ENCODE results near the gene SIGLEC11. TPM values are rescaled to one million over a fixed set of nuclear protein-coding genes. Genes with fewer than 3 reads are reported as not detected.

The SIGLEC11 gene
- total and polyA plus RNA-seq, 2 experiments from 2014 or later: not detected

DNA sequence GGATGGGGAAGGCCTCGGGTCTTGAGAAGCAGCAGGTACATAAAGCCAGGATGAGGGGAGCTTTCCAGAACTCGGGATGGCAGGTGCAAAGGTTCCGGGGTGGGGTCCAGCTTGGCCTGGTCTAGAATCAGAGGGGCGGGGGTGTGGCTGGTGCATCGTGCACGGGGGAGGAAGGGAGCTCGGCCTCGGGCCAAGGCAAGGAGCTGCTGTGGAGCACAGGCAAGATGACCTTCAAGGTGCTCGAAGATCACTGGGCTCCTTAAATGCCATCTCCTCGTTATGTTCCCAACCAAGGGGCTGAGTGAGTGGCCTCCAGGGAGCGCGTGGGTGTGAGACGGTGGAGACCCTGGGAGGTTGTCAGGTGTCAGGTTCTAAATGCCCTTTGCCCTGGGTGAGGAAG lies 16.1 kb upstream of the SIGLEC11 start:
- no peaks in the 10 kb centered on the region for H3F3A ChIP-seq (replicated peaks; ENCODE audit: low read depth)
- no peak overlapping the region for H3K4me3 ChIP-seq
- Mint-ChIP-seq H3K4me1 (no peaks in the 10 kb centered on the region), H3K27ac (no peak overlapping the region), H3K36me3 (ENCODE audit: low read depth) (no peaks in the 10 kb centered on the region; the same call in 1 of the 3 replicates), H3K27me3 (ENCODE audit: insufficient read depth, low read depth, poor library complexity) (peaks cover 8% of the 10 kb centered on the region), H3K4me3 (no peak overlapping the region), H3K9me3 (no peaks in the 10 kb centered on the region; the same call in 2 of the 3 replicates)
- H3K27me3 ChIP-seq (ENCODE audit: insufficient read depth): no peaks in the 10 kb centered on the region
- H3K79me2 ChIP-seq (replicated peaks; ENCODE audit: insufficient read depth): no peaks in the 10 kb centered on the region
- no peaks in the 10 kb centered on the region for H3K36me3 ChIP-seq (ENCODE audit: insufficient read depth)
- DNase-seq (ENCODE audit: low spot score): no peak
- no peak overlapping the region for H2AFZ ChIP-seq
- H3K4me2 ChIP-seq: no peak overlapping the region
- no peak for ATAC-seq
- H3K9me2 ChIP-seq (ENCODE audit: insufficient read depth): no peaks in the 10 kb centered on the region
- no peaks in the 10 kb centered on the region for H3K4me1 ChIP-seq (ENCODE audit: insufficient read depth)
- H3K27ac ChIP-seq (ENCODE audit: low read depth): no peak overlapping the region
- no peaks in the 10 kb centered on the region for H4K20me1 ChIP-seq (replicated peaks; ENCODE audit: insufficient read depth)
- TF ChIP-seq ZNF331 (CRISPR knock-in tag; IDR thresholded peaks at IDR 0.05; ENCODE audit: low read depth): no peak
- TF ChIP-seq, protein P1, sequence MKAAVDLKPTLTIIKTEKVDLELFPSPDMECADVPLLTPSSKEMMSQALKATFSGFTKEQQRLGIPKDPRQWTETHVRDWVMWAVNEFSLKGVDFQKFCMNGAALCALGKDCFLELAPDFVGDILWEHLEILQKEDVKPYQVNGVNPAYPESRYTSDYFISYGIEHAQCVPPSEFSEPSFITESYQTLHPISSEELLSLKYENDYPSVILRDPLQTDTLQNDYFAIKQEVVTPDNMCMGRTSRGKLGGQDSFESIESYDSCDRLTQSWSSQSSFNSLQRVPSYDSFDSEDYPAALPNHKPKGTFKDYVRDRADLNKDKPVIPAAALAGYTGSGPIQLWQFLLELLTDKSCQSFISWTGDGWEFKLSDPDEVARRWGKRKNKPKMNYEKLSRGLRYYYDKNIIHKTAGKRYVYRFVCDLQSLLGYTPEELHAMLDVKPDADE (IDR thresholded peaks at IDR 0.05): no peak
- no peak for TF ChIP-seq STAT1 (IDR thresholded peaks at IDR 0.05; ENCODE audit: unreplicated experiment)
- no peak for TF ChIP-seq EZH2 (IDR thresholded peaks at IDR 0.05; ENCODE audit: low read depth, unreplicated experiment)
- TF ChIP-seq JUNB (IDR thresholded peaks at IDR 0.05; ENCODE audit: unreplicated experiment): no peak
- TF ChIP-seq NANOG (IDR thresholded peaks at IDR 0.05; ENCODE audit: borderline replicate concordance): no peak
- TF ChIP-seq POLR2AphosphoS5 (IDR thresholded peaks at IDR 0.05; ENCODE audit: low read depth): no peak
- TF ChIP-seq, protein P2, sequence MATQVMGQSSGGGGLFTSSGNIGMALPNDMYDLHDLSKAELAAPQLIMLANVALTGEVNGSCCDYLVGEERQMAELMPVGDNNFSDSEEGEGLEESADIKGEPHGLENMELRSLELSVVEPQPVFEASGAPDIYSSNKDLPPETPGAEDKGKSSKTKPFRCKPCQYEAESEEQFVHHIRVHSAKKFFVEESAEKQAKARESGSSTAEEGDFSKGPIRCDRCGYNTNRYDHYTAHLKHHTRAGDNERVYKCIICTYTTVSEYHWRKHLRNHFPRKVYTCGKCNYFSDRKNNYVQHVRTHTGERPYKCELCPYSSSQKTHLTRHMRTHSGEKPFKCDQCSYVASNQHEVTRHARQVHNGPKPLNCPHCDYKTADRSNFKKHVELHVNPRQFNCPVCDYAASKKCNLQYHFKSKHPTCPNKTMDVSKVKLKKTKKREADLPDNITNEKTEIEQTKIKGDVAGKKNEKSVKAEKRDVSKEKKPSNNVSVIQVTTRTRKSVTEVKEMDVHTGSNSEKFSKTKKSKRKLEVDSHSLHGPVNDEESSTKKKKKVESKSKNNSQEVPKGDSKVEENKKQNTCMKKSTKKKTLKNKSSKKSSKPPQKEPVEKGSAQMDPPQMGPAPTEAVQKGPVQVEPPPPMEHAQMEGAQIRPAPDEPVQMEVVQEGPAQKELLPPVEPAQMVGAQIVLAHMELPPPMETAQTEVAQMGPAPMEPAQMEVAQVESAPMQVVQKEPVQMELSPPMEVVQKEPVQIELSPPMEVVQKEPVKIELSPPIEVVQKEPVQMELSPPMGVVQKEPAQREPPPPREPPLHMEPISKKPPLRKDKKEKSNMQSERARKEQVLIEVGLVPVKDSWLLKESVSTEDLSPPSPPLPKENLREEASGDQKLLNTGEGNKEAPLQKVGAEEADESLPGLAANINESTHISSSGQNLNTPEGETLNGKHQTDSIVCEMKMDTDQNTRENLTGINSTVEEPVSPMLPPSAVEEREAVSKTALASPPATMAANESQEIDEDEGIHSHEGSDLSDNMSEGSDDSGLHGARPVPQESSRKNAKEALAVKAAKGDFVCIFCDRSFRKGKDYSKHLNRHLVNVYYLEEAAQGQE (IDR thresholded peaks at IDR 0.05; ENCODE audit: unreplicated experiment): no peak
- TF ChIP-seq, protein P3, sequence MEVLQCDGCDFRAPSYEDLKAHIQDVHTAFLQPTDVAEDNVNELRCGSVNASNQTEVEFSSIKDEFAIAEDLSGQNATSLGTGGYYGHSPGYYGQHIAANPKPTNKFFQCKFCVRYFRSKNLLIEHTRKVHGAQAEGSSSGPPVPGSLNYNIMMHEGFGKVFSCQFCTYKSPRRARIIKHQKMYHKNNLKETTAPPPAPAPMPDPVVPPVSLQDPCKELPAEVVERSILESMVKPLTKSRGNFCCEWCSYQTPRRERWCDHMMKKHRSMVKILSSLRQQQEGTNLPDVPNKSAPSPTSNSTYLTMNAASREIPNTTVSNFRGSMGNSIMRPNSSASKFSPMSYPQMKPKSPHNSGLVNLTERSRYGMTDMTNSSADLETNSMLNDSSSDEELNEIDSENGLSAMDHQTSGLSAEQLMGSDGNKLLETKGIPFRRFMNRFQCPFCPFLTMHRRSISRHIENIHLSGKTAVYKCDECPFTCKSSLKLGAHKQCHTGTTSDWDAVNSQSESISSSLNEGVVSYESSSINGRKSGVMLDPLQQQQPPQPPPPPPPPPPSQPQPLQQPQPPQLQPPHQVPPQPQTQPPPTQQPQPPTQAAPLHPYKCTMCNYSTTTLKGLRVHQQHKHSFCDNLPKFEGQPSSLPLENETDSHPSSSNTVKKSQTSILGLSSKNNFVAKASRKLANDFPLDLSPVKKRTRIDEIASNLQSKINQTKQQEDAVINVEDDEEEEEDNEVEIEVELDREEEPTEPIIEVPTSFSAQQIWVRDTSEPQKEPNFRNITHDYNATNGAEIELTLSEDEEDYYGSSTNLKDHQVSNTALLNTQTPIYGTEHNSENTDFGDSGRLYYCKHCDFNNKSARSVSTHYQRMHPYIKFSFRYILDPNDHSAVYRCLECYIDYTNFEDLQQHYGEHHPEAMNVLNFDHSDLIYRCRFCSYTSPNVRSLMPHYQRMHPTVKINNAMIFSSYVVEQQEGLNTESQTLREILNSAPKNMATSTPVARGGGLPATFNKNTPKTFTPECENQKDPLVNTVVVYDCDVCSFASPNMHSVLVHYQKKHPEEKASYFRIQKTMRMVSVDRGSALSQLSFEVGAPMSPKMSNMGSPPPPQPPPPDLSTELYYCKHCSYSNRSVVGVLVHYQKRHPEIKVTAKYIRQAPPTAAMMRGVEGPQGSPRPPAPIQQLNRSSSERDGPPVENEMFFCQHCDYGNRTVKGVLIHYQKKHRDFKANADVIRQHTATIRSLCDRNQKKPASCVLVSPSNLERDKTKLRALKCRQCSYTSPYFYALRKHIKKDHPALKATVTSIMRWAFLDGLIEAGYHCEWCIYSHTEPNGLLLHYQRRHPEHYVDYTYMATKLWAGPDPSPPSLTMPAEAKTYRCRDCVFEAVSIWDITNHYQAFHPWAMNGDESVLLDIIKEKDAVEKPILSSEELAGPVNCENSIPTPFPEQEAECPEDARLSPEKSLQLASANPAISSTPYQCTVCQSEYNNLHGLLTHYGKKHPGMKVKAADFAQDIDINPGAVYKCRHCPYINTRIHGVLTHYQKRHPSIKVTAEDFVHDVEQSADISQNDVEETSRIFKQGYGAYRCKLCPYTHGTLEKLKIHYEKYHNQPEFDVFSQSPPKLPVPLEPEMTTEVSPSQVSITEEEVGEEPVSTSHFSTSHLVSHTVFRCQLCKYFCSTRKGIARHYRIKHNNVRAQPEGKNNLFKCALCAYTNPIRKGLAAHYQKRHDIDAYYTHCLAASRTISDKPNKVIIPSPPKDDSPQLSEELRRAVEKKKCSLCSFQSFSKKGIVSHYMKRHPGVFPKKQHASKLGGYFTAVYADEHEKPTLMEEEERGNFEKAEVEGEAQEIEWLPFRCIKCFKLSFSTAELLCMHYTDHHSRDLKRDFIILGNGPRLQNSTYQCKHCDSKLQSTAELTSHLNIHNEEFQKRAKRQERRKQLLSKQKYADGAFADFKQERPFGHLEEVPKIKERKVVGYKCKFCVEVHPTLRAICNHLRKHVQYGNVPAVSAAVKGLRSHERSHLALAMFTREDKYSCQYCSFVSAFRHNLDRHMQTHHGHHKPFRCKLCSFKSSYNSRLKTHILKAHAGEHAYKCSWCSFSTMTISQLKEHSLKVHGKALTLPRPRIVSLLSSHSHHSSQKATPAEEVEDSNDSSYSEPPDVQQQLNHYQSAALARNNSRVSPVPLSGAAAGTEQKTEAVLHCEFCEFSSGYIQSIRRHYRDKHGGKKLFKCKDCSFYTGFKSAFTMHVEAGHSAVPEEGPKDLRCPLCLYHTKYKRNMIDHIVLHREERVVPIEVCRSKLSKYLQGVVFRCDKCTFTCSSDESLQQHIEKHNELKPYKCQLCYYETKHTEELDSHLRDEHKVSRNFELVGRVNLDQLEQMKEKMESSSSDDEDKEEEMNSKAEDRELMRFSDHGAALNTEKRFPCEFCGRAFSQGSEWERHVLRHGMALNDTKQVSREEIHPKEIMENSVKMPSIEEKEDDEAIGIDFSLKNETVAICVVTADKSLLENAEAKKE (CRISPR knock-in tag; IDR thresholded peaks at IDR 0.05): no peak
- TF ChIP-seq EZH2phosphoT487 (IDR thresholded peaks at IDR 0.05; ENCODE audit: unreplicated experiment): no peak
- no peak for TF ChIP-seq CREB1 (CRISPR knock-in tag; IDR thresholded peaks at IDR 0.05; ENCODE audit: low read depth)
- TF ChIP-seq ZNF114 (CRISPR knock-in tag; IDR thresholded peaks at IDR 0.05): no peak
